ENCODE measurements around the gene SCARB1.

DNA sequence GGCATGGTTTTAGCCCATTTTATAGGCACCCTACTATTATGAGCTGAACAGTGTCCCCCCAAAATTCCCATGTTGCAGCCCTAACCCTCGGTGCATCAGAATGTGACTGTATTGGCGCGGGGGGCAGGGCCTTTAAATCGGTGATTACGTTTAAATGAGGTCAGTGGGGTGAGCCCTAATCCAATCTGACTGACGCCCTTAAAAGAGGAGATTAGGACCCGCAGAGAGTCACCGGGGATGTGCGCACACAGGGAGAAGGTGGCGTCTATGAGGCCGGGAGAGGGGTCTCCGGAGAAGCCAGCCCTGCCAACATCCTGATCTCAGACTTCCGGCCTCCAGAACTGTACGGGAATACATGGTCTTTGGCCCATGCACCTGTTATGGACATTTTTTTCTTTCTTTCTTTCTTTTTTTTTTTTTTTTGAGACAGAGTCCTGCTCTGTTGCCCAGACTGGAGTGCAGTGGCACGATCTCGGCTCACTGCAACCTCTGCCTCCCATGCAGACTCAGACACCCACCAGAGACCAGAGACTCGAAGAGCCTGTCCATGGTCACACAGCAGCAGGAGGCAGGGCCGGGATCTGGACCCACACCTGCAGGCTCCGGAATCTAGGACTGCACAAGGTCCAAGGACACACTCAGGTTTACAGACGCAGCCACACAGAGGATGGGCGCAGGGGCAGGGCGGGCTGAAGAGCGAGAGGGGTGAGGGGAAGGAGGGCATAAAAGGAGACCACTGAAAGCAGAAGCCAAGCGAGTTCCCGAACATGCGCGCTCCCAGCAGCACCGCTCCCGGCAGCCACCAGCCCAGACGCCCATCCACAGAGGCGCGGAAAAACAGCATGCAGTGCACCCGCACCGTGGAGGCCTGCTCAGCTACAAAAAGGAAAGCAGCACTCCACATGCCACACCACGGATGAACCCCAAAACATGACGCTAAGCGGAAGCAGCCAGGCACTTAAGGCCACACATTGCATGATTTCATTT is 19.0 kb downstream of the SCARB1 start:
- TF ChIP-seq EZH2 (IDR thresholded peaks at IDR 0.05; ENCODE audit: insufficient read depth, low read length), result no peak
- TF ChIP-seq, protein P1, sequence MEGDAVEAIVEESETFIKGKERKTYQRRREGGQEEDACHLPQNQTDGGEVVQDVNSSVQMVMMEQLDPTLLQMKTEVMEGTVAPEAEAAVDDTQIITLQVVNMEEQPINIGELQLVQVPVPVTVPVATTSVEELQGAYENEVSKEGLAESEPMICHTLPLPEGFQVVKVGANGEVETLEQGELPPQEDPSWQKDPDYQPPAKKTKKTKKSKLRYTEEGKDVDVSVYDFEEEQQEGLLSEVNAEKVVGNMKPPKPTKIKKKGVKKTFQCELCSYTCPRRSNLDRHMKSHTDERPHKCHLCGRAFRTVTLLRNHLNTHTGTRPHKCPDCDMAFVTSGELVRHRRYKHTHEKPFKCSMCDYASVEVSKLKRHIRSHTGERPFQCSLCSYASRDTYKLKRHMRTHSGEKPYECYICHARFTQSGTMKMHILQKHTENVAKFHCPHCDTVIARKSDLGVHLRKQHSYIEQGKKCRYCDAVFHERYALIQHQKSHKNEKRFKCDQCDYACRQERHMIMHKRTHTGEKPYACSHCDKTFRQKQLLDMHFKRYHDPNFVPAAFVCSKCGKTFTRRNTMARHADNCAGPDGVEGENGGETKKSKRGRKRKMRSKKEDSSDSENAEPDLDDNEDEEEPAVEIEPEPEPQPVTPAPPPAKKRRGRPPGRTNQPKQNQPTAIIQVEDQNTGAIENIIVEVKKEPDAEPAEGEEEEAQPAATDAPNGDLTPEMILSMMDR (IDR thresholded peaks at IDR 0.05; ENCODE audit: insufficient read depth, low read depth, low read length), result no peak

Data from astrocyte (in vitro differentiated cells and primary cell).